Measurements from ENCODE around the gene GNG7.
"Not testable (repeated sequence)": the region's sequence is repeated elsewhere in the genome, so short reads cannot be mapped to it uniquely, and the experiment has no call there.

The GNG7 gene

DNA sequence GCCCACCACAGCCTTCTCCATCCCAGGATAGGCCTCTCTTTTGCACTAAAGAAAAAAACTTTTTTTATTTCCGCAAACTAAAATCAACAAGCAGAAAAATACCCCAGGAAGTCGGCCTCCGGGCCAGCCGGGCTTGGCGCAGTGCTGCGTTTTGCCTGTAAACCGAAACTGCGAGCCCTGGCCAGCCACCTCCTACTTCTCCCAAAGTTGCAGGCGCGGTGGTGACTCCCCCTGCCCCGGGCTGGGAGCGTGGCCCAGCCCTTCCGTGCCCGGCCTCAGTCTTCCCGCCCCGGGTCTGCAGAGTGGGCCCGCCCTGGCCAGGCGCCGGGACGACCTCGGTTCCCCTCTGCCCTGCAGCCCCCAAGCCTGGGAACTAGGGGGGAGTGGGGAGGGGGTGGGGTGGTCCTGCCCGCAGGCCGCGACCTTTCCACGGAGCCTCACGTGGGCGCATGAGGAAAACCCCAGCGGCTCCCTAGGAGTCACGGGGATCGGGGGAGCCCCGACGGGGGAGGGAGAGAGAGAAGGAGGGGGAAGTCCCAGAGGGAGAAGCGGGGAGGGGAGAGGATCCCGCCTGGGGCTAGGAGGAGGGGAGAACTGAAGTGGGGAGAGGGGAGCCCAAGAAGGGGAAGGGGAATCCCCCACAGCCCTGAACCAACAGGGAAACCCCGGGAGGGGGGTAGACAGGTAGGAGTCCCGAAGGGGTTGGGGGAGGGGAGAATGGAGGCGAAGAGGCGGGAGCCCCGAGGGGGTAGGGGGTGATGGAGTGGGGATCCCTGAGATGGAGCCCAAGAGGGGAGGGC is 223.5 kb downstream of the GNG7 start:
- in situ Hi-C loops (cut with HindIII; ENCODE audit: low sequenced_read_pairs) = no loop called here

GRCh38 chr19:2478278-2478755 is 224.2 kb downstream of the GNG7 start:
- in situ Hi-C loops (cut with HindIII; ENCODE audit: low sequenced_read_pairs) = no loop called here

DNA sequence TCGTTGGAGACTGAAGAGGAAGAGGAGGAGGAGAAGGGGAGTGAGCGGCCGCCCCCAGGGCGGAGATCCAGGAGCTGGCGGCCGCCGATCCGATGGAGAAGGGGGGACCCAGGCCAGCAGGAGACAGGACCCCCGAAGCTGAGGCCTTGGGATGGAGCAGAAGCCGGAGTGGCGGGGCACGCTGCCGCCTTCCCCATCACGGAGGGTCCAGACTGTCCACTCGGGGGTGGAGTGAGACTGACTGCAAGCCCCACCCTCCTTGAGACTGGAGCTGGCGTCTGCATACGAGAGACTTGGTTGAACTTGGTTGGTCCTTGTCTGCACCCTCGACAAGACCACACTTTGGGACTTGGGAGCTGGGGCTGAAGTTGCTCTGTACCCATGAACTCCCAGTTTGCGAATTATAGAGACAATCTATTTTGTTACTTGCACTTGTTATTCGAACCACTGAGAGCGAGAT is 224.7 kb downstream of the GNG7 start:
- in situ Hi-C loops (cut with HindIII; ENCODE audit: low sequenced_read_pairs) = no loop called here

GRCh38 chr19:2477141-2477710 is 225.3 kb downstream of the GNG7 start:
- in situ Hi-C loops (cut with HindIII; ENCODE audit: low sequenced_read_pairs) = no loop called here

DNA sequence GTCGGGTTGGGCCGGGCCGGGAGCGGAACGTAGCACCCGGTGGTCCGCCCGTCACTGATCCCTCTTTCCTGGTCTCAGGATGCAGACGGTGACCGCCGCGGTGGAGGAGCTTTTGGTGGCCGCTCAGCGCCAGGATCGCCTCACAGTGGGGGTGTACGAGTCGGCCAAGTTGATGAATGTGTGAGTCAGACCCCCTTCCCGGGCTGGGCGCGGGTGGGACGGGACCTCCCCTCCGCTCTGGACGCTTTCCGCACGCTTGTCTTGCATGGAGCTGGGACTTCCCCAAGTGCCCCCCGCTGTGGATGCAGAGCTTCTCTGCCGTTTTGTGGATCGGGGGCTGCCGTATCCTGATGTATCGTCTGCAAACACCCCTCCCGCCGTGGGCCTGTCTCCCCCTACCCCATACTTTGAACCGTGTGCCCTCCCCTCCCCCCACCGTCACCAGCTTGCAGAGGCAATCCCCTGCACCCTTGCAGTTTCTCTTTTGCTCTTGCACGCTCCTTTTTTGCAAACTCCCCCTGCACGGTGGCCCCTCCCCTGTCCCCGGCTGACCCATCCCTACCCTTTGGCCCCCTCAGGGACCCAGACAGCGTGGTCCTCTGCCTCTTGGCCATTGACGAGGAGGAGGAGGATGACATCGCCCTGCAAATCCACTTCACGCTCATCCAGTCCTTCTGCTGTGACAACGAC is 225.9 kb downstream of the GNG7 start:
- in situ Hi-C loops (cut with HindIII; ENCODE audit: low sequenced_read_pairs) = no loop called here

DNA sequence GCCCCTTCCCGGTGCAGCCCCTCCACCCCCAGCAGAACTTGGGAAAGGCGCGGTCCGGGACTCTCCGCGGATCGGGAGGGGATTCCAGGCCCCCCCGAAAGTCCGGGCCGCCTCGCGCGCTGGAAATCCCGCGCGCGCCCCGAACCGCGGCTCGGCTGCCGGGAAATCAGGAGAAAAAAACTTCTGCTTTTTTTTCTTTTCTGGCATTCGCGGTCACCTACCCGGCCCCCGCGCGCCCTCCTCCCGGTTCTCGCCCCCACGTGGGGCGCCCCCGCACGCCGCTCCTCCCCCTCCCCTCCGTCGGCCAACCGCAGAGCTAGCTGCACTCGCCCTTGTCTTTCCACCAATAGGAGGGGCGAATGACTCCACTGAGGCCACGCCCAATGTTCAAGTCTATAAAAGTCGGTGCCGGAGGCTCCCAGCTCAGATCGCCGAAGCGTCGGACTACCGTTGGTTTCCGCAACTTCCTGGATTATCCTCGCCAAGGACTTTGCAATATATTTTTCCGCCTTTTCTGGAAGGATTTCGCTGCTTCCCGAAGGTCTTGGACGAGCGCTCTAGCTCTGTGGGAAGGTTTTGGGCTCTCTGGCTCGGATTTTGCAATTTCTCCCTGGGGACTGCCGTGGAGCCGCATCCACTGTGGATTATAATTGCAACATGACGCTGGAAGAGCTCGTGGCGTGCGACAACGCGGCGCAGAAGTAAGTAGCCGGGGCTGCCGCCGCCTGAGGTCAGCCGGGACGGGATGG is 226.6 kb downstream of the GNG7 start, which contains the start of gene GADD45B:
TSS of gene GADD45B (plus strand) at position 426 of the 749 bp plus-strand sequence. CDS start at position 658, 232 bp downstream.
- in situ Hi-C loops (cut with HindIII; ENCODE audit: low sequenced_read_pairs) = no loop called here

- in situ Hi-C loops (cut with HindIII; ENCODE audit: low sequenced_read_pairs) = no loop called here
These were observed 227.3 kb downstream of the GNG7 start for GRCh38 chr19:2475018-2475701.

- in situ Hi-C loops (cut with HindIII; ENCODE audit: low sequenced_read_pairs) = no loop called here
These were observed 228.1 kb downstream of the GNG7 start for GRCh38 chr19:2474232-2475017.

- in situ Hi-C loops (cut with HindIII; ENCODE audit: low sequenced_read_pairs) = not testable (repeated sequence)
These were observed 232.6 kb downstream of the GNG7 start for GRCh38 chr19:2469915-2470200.

DNA sequence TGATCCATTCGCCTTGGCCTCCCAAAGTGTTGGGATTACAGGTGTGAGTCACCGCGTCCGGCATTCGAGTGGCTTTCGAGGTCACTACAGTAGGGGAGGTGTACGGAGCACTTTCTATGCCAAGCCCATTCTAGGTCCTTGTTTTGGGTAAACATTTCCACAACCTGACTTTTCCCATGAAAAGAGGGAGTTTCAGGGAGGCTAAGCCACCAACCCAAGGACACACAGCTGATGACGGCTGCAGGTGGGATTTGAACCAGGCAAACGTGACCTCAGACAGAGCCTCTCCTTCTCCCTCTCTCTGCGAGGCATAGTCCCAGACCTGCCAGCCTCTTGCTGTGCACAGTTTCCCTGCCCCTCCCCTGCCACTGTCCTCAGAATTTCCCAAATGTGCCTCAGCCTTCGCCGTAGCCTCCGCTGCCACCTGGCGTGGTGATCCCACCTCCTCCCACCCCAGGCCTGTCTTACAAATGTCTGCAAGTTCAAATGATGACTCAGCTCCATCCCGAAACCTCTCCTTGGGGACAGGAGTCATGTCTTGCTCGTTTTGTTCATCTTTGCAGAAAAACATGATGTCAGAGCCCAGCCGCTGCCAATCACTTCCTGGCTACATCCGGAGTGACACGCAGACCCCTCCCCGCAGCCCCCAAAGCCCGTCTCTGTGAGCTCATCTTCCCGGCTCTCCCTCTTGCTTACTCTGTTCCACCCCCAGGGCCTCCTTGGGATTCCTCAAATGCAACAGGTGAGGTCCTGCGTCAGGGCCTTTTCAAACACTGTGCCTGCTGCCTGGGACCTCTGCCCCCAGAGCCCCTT is 233.2 kb downstream of the GNG7 start:
- in situ Hi-C loops (cut with HindIII; ENCODE audit: low sequenced_read_pairs) = no loop called here

GRCh38 chr19:2468596-2468995 is 233.9 kb downstream of the GNG7 start:
- in situ Hi-C loops (cut with HindIII; ENCODE audit: low sequenced_read_pairs) = no loop called here

- in situ Hi-C loops (cut with HindIII; ENCODE audit: low sequenced_read_pairs) = no loop called here
These were observed 238.1 kb downstream of the GNG7 start for GRCh38 chr19:2464389-2464788.

DNA sequence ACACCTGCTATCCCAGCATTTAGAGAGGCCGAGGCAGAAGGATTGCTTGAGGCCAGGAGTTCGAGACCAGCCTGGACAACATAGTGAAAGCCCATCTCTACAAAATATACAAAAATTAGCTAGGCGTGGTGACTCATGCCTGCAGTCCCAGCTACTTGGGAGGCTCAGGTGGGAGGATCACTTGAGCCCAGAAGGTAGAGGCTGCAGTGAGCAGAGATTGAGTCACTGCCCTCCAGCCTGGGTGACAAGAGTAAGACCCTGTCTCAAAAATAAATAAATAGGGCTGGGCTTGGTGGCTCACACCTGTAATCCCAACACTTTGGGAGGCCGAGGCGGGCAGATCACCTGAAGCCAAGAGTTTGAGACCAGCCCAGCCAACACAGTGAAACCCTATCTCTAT is 238.8 kb downstream of the GNG7 start:
- in situ Hi-C loops (cut with HindIII; ENCODE audit: low sequenced_read_pairs) = not testable (repeated sequence)

- in situ Hi-C loops (cut with HindIII; ENCODE audit: low sequenced_read_pairs) = no loop called here
These were observed 239.7 kb downstream of the GNG7 start for GRCh38 chr19:2462635-2463421.

GRCh38 chr19:2461751-2462634 is 240.5 kb downstream of the GNG7 start:
- in situ Hi-C loops (cut with HindIII; ENCODE audit: low sequenced_read_pairs) = no loop called here
